ENCODE data around the gene BNC2. TPM values are rescaled to one million over a fixed set of nuclear protein-coding genes. Genes with fewer than 3 reads are reported as not detected.

The BNC2 gene
- total RNA-seq, 1 donor from 2014 or later, result 2.4 TPM

- H3K4me2 ChIP-seq, result no peak overlapping the region
- no peak for TF ChIP-seq CTCF (IDR thresholded peaks at IDR 0.05)
- H3K36me3 Mint-ChIP-seq, result no peaks in the 10 kb centered on the region
- no peak overlapping the region for H3K9ac ChIP-seq
- H3K4me3 ChIP-seq, result no peak overlapping the region
- H3K4me1 Mint-ChIP-seq, result peaks cover 5% of the 10 kb centered on the region
- H3K27ac ChIP-seq, result no peak overlapping the region
- no peaks in the 10 kb centered on the region for H3K9me3 ChIP-seq (ENCODE audit: low read depth)
- H3K9me3 Mint-ChIP-seq, result no peaks in the 10 kb centered on the region
- H3K4me3 Mint-ChIP-seq, result no peak overlapping the region
- no peaks in the 10 kb centered on the region for H3K36me3 ChIP-seq
- no peak for DNase-seq (ENCODE audit: low spot score)
- H3K79me2 ChIP-seq (ENCODE audit: low read depth), result no peaks in the 10 kb centered on the region
- no peaks in the 10 kb centered on the region for H4K20me1 ChIP-seq (ENCODE audit: low read depth)
- H3K27me3 Mint-ChIP-seq (ENCODE audit: insufficient read depth, low read depth), result no peaks in the 10 kb centered on the region
- H2AFZ ChIP-seq (replicated peaks), result no peak overlapping the region
- H3K27me3 ChIP-seq, result no peaks in the 10 kb centered on the region
- no peaks in the 10 kb centered on the region for H3F3A ChIP-seq (ENCODE audit: low read depth)
- H3K4me1 ChIP-seq, result peaks cover 15% of the 10 kb centered on the region
- no peak overlapping the region for H3K27ac Mint-ChIP-seq
These were observed 457.7 kb downstream of the BNC2 start for GRCh38 chr9:16412740-16413139.

- DNase-seq (ENCODE audit: low spot score), result no peak
- Histone ChIP-seq H3K36me3 (no peaks in the 10 kb centered on the region), H3K79me2 (ENCODE audit: low read depth) (no peaks in the 10 kb centered on the region), H3F3A (ENCODE audit: low read depth) (no peaks in the 10 kb centered on the region), H3K9me3 (ENCODE audit: low read depth) (no peaks in the 10 kb centered on the region), H3K4me2 (no peak overlapping the region), H3K27ac (no peak overlapping the region), H3K9ac (no peak overlapping the region), H2AFZ (replicated peaks) (no peak overlapping the region), H3K4me1 (peaks cover 2% of the 10 kb centered on the region), H4K20me1 (ENCODE audit: low read depth) (no peaks in the 10 kb centered on the region), H3K27me3 (no peaks in the 10 kb centered on the region), H3K4me3 (no peak overlapping the region)
- Mint-ChIP-seq H3K9me3 (no peaks in the 10 kb centered on the region), H3K4me1 (peaks cover 9% of the 10 kb centered on the region), H3K27me3 (ENCODE audit: insufficient read depth, low read depth) (no peaks in the 10 kb centered on the region), H3K36me3 (no peaks in the 10 kb centered on the region), H3K27ac (no peak overlapping the region), H3K4me3 (no peak overlapping the region)
- no peak for TF ChIP-seq EZH2 (IDR thresholded peaks at IDR 0.05)
- no peak for TF ChIP-seq EZH2phosphoT487 (IDR thresholded peaks at IDR 0.05)
- TF ChIP-seq CTCF (IDR thresholded peaks at IDR 0.05), result no peak
These were observed 459.2 kb downstream of the BNC2 start for GRCh38 chr9:16411311-16411710.

- no peak overlapping the region for H3K9ac ChIP-seq
- H4K20me1 ChIP-seq (ENCODE audit: low read depth), result no peaks in the 10 kb centered on the region
- no peaks in the 10 kb centered on the region for H3K27me3 ChIP-seq
- H3K4me1 ChIP-seq, result no peaks in the 10 kb centered on the region
- H2AFZ ChIP-seq (replicated peaks), result no peak overlapping the region
- no peaks in the 10 kb centered on the region for H3F3A ChIP-seq (ENCODE audit: low read depth)
- no peaks in the 10 kb centered on the region for H3K36me3 ChIP-seq
- TF ChIP-seq EZH2 (IDR thresholded peaks at IDR 0.05), result no peak
- TF ChIP-seq CTCF (IDR thresholded peaks at IDR 0.05), result no peak
- TF ChIP-seq EZH2phosphoT487 (IDR thresholded peaks at IDR 0.05), result no peak
- H3K79me2 ChIP-seq (ENCODE audit: low read depth), result no peaks in the 10 kb centered on the region
- no peak overlapping the region for H3K4me3 Mint-ChIP-seq
- H3K4me2 ChIP-seq, result no peak overlapping the region
- no peaks in the 10 kb centered on the region for H3K27me3 Mint-ChIP-seq (ENCODE audit: insufficient read depth, low read depth)
- no peak overlapping the region for H3K27ac ChIP-seq
- H3K9me3 ChIP-seq (ENCODE audit: low read depth), result no peaks in the 10 kb centered on the region
- H3K27ac Mint-ChIP-seq, result no peak overlapping the region
- H3K36me3 Mint-ChIP-seq, result no peaks in the 10 kb centered on the region
- no peaks in the 10 kb centered on the region for H3K9me3 Mint-ChIP-seq
- no peak overlapping the region for H3K4me3 ChIP-seq
- H3K4me1 Mint-ChIP-seq, result peaks cover 11% of the 10 kb centered on the region
- no peak for DNase-seq (ENCODE audit: low spot score)
These were observed 459.7 kb downstream of the BNC2 start for GRCh38 chr9:16410601-16411280.
